Keratinocyte (primary cell): ENCODE data around the gene RAB3IL1.

Experiments
- EZH2 ChIP-seq: IDR thresholded peaks from one replicate; pipeline ENCODE4 v1.6.1; 2012; ENCODE audit warnings: inconsistent platforms, mild to moderate bottlenecking, low read length, moderate library complexity
- TF ChIP-seq, protein P1 (sequence below), 3 experiments: IDR thresholded peaks in 1 of 3; conservative IDR thresholded peaks in 1 of 3; optimal IDR thresholded peaks in 1 of 3; 2 replicates in 2 of 3; 3 replicates in 1 of 3; pipeline versions ENCODE3 to v1.5.1; 2011; ENCODE audit warnings: low read length in 3 of 3, mild to moderate bottlenecking in 3 of 3, moderate library complexity in 2 of 3, control low read depth in 1 of 3, inconsistent platforms in 1 of 3; ENCODE audit not compliant: insufficient read depth in 2 of 3; ENCODE audit errors: extremely low read depth in 1 of 3

DNA sequence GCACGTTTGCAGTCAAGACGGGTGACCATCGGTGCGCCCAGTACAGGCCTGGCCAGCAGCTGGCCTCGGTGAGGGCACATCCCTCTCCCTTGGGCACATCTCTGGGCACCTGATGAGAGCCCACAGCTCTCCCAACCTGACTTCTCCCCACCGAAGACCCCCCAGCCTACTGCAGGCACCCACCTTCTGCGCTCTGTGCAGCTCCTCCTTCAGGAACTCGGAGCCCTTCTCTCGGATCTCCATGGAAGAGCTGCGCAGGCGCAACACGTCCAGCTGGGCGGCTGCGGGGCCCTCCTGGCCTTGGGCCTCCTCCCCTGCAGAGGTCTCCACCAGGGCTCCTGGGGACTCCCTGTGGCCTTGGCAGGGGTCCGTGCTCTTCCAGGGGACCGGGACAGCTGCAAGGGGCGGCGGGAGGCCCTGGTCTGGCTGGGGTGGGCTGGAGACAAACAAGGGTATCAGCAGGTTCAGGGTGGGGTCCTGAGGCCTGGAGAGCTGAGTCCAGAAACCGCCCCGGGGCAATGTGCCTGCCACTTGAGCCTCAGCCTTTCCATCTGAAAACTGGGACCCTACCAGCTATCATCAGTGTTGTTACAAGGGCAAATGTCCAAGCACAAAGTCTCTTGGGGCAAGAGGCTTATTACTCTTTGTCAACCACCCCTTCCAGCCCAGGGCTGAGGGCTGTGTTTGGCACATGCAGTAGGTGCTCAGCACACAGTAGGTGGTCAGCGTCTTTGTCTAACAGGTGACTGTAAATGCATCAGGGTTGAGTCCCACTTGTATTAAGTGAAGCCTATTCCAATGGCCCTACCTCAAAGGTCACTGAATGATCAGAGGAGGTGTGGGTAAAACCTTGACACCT, 9.3 kb downstream of the RAB3IL1 start:
- TF ChIP-seq, protein P1, sequence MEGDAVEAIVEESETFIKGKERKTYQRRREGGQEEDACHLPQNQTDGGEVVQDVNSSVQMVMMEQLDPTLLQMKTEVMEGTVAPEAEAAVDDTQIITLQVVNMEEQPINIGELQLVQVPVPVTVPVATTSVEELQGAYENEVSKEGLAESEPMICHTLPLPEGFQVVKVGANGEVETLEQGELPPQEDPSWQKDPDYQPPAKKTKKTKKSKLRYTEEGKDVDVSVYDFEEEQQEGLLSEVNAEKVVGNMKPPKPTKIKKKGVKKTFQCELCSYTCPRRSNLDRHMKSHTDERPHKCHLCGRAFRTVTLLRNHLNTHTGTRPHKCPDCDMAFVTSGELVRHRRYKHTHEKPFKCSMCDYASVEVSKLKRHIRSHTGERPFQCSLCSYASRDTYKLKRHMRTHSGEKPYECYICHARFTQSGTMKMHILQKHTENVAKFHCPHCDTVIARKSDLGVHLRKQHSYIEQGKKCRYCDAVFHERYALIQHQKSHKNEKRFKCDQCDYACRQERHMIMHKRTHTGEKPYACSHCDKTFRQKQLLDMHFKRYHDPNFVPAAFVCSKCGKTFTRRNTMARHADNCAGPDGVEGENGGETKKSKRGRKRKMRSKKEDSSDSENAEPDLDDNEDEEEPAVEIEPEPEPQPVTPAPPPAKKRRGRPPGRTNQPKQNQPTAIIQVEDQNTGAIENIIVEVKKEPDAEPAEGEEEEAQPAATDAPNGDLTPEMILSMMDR (optimal IDR thresholded peaks at IDR 0.05 in 1 of 3, IDR thresholded peaks at IDR 0.05 in 1 of 3, conservative IDR thresholded peaks at IDR 0.05 in 1 of 3; ENCODE audit: extremely low read depth in 1 of 3, insufficient read depth in 2 of 3, low read length in 3 of 3): no peak
- no peak for TF ChIP-seq EZH2
